BE2C (cell line): ENCODE data around the gene UBE2L6.

Experiments used
- DNase-seq: peaks from one replicate; pipeline ENCODE4 v3.0.0-alpha.2; 2020
- H3K27me3 ChIP-seq: fragments of 250-450 bp; sonication (Bioruptor Pico); 2 replicates; pipeline ENCODE4 v1.5.1; 2020; ENCODE audit warnings: mild to moderate bottlenecking
- H3K36me3 ChIP-seq: fragments of 250-450 bp; sonication (Bioruptor Pico); 2 replicates; pipeline ENCODE4 v1.5.1; 2020; ENCODE audit warnings: mild to moderate bottlenecking
- H3K4me1 ChIP-seq: fragments of 250-450 bp; sonication (Bioruptor Pico); 2 replicates; pipeline ENCODE4 v1.5.1; 2020
- H3K4me3 ChIP-seq: 2 replicates; pipeline ENCODE4 v1.5.1; 2011; ENCODE audit warnings: low read depth, low read length
- H3K9me3 ChIP-seq: fragments of 250-450 bp; sonication (Bioruptor Pico); 2 replicates; pipeline ENCODE4 v1.5.1; 2020
- CTCF ChIP-seq: IDR thresholded peaks from 2 replicates; pipeline ENCODE4 v1.5.1; 2012; ENCODE audit warnings: mild to moderate bottlenecking, low read depth, low read length

The UBE2L6 gene

GRCh38 chr11:57501953-57502352, 65.5 kb downstream of the UBE2L6 start:
- no peaks in the 10 kb centered on the region for H3K4me1 ChIP-seq
- no peak overlapping the region for H3K4me3 ChIP-seq
- no peaks in the 10 kb centered on the region for H3K9me3 ChIP-seq
- no peaks in the 10 kb centered on the region for H3K36me3 ChIP-seq
- TF ChIP-seq CTCF = no peak
- DNase-seq = no peak
- no peaks in the 10 kb centered on the region for H3K27me3 ChIP-seq
